Activated CD8-positive, alpha-beta memory T cell treated with anti-CD3 and anti-CD28 coated beads, Interleukin-2, amount 50 U/mL, for 4 hours (primary cell): Measurements from ENCODE around the gene H2BK1.

Experiments used
- DNase-seq: peaks from one replicate; pipeline ENCODE4 v3.0.0-alpha.2; 2020

Gene H2BK1

DNA sequence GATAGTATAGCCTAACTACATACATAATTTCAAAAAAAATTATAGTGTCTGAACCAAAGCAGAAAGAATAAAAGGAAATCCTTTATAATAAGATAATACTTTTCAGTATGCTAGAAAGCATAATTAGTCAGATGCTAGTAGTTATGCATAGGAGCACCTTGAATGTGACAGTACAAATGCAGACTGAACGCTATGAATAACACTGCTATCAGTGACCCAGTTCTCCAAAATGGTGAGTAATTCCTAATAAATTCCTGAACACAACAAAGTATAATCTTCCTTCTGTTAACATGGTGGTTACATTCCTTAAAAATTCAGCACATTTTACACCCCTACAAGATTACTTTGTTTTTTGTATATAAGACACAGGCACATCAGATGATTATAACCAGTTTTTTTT, 20.8 kb upstream of the H2BK1 start:
- DNase-seq: no peak

DNA sequence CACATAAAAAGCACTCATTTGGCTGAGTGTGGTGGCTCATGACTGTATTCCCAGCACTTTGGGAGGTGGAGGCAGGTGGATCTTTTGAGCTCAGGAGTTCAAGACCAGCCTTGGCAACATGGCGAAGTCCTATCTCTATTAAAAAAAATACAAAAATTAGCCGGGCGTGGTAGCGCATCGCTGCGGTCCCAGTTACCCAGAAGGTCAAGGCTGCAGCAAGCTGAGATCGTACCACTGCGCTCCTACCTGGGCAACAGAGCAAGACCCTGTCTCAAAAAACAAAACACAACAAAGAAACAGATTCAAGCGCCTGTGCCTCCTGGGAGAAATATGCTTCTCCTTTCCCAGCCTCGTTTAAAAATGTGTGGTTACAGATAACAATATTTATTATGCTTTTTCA, 19.0 kb upstream of the H2BK1 start:
- DNase-seq: no peak

DNA sequence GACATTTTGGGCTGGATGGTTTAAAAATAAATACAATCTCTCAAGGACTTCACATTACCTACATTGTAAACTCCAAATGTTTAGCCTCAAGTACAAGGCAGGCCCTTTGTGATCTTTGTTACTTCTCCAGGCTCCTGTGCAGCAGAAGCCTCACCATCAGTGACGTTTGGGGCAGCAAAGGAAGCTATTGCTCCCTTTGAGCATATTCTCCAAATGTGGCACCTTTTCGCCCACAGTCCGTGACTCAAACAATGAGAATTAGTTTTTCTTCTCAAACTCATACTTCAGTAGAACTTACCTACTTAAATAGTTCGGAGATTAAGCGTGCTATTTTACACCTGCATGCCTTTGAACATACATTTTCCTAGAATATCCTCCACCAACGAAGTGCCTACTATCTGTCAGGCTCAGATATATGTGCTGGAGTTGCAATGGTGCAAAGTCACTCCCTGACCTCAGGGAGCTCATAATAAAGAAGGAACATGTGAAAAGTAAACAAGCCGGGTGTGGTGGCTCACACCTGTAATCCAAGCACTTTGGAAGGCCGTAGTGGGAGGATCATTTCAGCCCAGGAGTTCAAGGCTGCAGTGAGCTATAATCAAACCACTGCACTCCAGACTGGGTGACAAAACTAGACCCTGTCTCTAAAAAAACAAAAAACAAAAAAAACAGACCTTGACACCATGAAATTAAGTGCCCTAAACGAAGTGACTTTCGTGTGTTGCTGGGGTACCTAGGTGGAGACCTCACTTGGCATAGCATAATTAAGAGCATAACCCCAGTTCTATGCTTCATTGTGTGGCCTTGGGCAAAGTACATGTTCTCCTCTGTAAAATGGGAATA, 18.0 kb upstream of the H2BK1 start:
- no peak for DNase-seq

DNA sequence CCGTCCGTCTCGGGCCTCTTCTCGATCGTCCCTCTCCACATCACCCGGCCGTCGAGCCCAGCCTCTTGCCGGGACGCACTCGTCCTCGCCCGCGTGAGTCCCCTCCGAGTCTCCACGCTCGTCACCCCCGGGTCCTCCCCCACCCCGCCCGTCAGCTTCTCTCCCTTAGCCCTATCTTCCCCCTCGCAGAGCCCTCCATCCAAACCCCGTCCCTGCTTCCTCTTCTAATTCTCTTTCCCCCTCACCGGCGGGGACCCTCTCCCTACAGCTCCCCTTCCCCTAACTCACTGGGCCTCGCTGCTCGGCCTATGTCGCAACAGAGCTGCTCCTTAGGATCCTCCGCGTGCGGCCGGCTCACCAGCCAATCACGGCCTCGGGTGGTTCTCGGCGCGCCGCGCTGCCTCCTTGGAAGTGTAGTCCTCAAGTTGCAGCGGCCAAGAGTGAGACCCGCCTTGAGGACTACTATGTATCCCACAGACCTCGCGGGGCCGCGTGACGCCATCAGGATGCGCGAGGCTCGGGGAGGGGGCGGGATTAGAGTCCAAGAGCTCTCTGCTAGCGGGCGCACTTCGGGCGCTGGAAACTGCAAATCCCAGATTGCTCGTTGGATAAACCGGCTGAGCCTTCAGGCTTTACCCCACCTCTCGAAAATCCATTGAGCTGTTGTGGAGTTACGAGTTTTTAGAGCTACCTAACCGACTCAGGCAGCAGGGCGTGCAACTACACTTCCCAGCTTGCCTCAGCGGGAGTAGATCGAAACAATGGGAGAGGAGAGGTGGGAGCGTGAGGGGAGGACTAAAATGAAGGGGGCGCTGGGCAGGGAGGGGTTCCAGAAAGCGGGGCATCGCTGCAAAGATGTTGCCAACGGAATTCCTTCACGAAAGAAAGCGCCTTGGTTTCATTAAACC, 16.8 kb upstream of the H2BK1 start, which contains the start of gene ABCF2:
Gene ABCF2, minus strand, starts transcription at position 331 of the 908 bp plus-strand sequence. CDS start 747 bp downstream, outside the sequence.
- DNase-seq: peak; percentile 99

DNA sequence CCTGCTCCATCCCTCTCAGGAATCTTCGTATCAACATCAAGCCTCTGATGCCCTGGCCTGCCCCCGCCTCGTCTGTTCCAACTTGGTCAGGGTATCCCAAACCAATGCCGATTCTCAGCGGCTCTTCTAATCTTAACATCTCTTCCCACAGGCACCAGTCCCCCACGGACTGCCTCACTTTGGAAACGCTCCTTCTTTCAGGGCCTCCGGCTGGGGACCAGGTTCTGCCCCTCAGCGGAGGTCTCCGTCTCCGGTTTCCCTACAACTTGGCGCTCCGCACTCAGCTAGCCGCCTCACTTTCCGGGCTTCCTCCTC, 16.2 kb upstream of the H2BK1 start:
- DNase-seq: no peak

DNA sequence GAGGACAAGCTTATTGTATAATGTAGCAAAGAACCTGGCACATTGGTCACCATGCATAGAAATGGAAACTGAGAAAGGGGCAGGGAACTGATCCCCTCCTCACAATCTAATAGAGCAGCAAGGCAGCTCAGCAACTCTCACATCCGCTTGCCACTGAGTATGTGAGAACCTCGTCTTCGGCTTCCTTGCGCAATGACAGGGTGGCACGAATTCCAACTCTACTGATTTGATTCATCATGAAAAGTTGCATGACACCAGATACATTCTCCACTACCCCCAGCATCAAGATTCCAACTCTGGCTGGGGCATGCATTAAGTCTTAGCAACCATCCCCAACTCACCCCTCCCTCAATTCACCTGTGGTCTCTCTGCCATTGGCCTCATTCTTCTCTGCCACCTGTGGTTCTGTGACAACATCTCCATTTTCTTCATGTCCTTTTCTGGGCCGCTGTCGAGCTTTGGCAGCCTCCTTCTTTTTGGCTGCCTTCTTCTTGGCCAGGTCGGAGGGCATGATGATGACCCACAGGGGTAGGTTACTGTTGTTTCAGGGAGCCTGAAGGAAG, 15.7 kb upstream of the H2BK1 start:
- no peak for DNase-seq

DNA sequence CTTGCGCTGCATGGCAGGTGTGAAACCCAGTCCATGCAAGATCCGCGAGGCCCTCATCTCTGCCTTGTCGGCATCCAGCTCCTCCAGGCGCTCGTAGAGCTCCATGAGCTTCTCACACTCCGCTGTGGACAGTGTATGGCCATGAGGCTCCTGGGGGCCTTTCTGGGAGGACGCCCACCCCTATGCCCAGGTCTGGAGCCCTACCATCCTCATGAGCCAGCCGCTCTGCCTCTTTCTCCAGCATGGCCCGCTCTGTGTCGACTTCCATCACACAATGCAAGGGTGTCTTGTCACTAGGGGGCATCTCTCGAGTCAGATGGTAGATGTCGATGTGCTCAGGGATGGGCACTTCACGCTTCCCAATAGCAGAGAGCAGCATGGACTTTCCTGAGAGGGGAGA, 13.4 kb upstream of the H2BK1 start:
- no peak for DNase-seq

DNA sequence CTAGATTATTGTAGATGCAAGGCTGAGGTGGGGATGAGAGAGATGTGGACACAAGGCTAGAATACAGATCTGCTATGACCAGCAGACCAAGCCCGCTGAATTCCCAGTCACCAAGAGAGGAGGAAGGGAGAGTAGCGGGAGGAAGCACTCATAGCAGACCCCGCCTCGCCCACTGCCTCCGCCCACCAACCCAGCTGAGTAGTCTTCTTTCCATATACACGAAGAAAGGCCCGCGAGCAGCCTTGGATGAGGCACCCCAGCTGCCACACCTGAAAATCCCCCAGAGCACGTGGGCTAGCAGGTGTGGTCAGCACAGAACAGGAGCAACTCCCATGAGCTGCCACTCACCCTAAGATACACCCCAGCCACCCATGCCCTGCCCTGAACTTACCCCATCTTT, 7.9 kb upstream of the H2BK1 start:
- DNase-seq: no peak

DNA sequence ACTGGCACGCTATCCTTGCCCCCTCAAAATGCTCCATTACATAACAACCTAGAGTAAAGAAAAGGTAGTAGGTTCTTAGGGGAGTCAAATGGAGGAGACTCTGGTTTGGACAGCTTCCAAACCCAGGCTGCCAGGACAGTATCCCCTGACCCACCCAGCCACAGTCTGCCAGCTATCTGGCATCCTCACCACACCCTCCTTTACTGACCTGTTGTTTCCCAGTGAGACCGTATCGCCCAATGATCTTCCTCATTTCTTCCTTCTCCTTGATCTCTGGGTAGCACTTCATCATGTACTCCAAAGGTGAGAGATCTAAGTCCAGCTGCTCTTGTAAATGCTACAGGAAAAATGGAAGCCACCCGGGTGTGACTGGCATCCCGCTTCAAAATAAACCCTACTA, 5.1 kb upstream of the H2BK1 start:
- DNase-seq: no peak

DNA sequence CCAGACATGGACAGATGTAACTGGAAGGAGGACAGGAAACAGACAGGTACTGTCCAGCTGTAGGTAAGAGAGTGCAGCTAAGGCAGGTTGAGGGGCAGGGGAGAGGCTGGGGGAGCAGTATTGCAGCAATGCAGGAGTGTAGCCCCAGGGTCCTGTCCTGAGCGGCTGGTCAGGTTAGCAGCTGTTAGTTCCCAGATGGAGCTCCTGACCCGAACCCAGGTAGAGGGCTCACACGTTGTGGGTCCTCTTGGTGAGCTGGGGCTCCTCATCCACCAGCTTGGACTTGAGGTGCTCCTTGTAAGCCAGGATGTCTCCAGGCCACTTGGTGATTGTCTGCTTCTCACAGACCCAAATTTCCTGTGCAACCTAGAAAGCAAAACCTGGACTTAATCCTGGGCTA, 3.5 kb upstream of the H2BK1 start:
- DNase-seq: no peak

DNA sequence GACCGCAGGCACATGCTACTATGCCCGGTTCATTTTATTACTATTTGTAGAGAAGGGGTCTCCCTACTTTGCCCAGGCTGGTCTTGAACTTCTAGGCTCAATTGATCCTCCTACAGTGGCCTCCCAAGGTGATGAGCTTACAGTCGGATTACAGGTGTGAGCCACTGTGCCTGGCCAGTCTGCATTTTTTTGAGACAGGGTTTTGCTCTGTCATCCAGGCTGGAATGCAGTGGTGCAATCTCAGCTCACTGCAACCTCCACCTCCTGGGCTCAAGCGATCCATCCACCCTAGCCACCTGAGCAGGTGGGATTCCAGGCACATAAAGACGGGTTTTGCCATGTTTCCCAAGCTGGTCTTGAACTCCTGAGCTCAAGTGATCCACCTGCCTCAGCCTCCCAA, 2.3 kb upstream of the H2BK1 start:
- no peak for DNase-seq

DNA sequence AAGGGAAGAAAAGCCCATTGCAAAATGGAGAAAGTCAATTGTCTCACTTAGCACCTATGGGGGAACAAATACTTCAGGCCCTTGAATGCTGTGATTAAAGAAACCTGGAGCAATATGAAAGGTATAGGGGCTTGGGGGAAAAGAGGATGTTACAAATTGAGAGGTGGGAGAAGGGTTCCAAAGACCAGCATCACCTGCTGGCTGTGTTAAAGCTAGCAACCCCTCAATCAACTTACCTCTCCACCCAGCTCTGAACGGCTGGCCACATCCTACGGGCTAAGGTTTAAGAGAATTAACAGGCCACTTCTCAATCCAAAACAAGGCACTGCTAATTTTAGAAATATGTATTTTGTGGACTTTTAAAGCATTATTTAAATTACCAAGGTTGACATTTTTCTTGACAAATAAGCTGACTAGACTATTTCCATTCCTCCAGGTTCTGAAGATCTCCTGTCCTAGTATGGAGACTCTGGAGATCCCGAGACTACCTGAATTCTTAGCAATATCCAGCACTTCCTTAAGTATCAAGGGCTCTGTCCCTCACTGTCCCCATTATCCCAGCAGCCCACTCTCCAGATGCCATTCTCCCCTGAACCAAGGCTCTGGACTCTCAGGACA, 976 bp upstream of the H2BK1 start:
- DNase-seq: no peak

DNA sequence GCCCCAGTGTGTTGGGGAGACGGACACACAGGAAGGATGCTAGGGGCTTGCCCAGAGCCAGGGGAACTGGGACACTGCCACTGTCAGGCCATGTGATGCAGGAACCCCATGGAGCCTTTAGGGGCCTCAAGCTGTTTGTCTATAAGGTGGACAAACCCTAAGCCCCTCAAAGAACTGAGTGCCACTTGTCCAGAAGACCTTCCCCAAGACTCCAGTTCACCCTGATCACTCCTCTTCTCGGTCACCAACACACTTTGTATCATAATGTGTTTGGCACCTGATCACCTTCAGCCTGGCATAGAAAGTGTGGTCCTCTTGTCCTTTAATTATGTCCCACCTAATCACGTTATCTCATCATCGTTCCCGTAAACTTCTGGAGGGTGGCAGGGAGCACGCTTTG, 700 bp downstream of the H2BK1 start:
- no peak for DNase-seq

DNA sequence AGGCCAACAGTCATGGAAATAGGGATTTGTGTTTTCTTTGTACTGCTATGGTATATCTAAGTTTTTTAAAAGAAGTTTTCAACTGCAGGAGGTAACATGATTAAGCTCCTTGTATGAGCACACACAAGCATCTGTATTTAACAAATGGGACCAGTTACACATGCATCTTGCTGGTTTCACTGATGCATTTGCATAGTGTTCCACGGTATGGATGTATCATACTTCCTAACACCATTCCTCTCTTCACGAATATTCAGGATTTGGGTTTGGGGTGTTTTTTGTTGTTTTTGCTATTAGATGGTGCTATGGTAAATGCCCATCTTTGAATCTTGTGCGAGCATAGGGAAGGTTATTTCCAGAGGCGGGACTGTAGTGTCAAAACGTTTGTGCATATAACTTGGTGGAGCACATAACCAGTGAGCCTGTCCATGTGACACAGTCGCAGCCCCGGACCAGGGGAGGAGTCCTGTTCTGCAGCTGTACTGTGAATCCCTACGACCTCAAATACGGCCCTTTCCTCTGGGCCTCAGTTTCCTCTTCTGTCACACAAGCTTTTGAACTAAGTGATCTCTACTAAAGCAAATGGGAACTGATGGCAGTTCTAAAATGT, 1.9 kb downstream of the H2BK1 start:
- DNase-seq: no peak

DNA sequence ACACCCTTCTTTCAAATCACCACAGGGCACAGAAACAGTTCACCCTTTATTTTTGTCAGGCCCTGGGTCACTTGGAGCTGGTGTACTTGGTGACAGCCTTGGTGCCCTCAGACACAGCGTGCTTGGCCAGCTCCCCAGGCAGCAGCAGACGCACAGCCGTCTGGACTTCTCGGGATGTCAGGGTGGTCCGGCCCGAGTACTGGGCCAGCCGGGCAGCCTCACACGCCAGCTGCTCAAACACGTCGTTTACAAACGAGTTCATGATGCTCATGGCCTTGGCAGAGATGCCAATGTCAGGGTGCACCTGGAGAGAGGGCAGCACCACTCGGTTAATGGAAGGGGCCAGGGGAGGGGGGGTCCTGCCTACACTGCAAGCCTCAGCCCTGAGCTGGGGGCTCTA, 2.5 kb downstream of the H2BK1 start:
- DNase-seq: no peak

DNA sequence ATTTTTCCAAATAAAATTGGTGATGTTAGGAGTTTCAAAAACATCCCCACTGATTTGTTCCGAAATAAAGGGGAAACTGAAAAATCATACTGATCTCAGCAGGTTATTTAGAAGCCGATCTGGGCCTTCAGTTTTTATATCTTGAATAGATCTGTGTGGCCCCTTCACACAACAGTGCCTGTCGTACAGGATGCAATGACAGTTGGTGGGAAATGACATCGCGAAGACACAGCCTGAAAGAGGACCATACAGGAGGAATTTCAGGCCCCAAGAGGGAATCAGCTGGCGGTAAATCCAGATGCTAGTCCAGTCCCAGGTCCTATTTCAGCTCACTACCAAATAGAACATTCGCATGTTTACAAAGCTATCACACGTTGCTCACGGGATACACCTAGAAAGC, 3.0 kb downstream of the H2BK1 start:
- no peak for DNase-seq

DNA sequence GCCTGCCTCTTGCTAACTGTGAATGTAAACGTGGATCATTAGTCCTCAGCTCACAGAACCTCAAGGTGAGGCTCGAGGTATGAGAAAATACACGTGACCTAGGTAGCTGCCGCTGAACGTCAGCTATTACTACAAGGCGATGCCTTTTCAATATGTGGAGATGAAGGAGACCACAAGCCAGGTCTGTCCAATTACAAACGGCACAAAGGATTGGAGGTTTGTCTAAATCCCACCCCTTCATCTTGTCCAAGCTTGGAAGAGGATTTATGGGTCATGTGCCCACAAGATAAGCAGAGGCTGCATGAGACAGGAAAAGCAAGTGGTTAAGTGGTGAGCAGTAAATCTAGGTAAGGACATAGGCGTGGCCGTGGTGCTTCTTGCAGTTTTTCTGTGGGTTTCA, 3.4 kb downstream of the H2BK1 start:
- DNase-seq: no peak

DNA sequence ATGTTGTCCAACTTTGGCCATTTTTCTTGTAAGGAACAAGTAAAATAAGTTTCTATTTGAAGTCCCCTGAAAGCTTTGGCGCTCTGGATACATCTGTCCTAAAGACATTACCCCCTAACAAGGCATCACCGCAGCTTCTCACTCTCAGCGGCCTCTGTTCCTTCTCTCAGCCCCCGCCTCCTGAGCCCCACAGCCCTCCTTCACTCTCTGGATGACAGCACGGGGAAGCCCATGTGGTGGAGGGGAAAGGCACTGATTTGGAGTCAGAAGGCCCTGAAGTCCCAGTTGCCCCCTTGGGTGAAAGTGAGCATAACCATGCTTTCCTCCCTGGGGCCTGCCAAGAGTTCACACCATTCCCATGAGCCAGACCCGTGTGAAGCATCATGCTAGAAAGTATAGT, 4.6 kb downstream of the H2BK1 start:
- no peak for DNase-seq

DNA sequence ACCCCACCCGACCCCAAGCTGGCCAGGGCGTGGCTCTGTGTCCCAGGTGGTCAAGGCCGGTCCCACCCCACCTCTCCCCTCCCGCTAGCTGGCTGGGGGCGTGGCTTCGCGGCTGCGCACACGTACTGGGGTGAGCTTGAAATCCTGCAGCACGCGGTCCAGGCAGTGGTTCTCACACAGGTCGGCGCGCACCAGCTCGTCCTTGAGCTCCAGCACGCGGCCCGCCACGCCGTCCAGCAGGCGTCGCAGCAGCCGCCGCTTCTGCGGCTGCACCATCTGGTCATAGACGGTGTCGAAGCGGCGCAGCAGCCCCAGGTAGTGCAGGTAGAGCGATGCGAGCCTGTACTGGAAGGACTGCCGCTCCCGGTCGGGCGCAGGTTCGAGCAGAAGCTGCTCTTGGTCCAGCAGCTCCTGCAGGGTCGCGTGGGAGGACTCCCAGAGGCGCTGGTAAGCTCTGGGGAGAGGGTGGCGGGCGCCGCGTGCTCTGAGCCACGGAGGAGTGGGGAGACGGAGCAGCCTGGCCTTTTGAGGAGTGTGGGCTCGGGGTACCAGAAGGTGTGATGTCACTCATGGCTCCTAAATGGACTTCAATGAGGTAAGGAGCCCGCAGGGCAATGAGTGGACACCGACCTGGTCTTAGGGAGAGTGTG, 5.8 kb downstream of the H2BK1 start:
- no peak for DNase-seq

DNA sequence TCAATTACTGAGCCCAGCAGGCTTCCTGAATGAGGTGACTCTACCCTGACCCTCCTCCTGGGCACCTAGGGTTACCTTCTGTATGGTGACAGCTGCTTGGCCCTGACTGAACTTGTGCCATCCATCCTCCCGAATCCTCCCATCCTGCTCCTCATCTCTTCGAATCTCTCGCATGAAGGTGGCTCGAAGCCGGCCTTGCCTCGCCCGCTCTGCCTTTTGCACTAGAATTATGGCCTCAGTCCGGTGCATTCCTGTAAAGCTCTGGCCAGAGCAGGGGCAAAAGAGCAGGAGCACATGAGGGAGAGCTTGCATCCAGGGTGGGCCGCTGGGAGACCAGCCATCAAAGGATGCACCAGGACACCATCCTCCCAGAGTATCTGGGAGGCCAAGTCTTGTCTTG, 7.5 kb downstream of the H2BK1 start:
- no peak for DNase-seq

DNA sequence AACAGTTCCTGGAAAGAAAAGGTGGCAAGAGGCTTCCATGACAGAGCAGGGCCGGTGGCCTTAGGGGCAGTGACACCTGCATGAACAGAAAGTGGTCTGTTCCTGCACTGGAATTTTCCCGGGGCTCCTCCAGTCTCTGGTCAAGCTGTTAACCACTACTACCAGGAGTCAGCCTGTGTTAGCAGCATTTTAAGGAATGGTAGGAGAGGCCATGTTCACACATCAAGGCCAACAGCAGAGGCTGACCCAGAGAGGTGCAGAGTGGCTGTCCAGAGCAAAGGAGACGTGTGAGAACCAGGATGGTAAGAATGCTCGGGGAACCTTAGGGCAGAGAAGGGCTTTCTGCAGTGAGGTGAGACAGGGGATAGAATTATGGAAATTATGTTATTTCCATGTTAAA, 8.5 kb downstream of the H2BK1 start:
- DNase-seq: no peak

DNA sequence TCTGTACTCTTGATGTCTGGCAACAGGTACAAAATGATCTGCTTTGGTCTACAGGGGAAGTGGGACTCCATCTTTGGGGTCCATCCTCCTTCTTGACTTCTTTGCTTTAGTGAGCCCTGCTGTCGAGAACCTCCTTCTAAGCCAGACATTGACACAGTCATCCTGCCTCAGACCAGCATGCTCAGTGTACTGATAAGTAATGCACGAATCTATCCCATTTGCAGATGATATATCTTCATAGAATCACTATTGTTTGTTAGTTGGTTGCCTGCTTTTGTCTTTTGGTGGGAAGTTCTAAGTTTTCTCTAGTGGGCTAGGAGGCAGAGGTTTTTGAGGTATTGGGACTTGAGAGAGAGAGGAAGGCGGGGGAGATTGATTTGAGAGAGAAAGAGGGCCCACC, 8.9 kb downstream of the H2BK1 start:
- DNase-seq: no peak
